Ishikawa (cell line): ENCODE measurements around the gene ZNF813.

ENCODE experiments used
- CEBPB ChIP-seq: IDR thresholded peaks from 2 replicates; pipeline ENCODE4 v1.6.1; 2012
- CREB1 ChIP-seq: IDR thresholded peaks from 2 replicates; pipeline ENCODE4 v1.6.1; 2012; ENCODE audit warnings: low read depth
- FOXM1 ChIP-seq: IDR thresholded peaks from 2 replicates; pipeline ENCODE4 v1.6.1; 2012; ENCODE audit warnings: low read depth, borderline replicate concordance
- MAX ChIP-seq: IDR thresholded peaks from 2 replicates; pipeline ENCODE4 v1.6.1; 2012
- NFIC ChIP-seq: IDR thresholded peaks from 2 replicates; pipeline ENCODE4 v1.6.1; 2012
- RAD21 ChIP-seq: IDR thresholded peaks from 2 replicates; pipeline ENCODE4 v1.6.1; 2012; ENCODE audit warnings: low read depth
- REST ChIP-seq: IDR thresholded peaks from 2 replicates; pipeline ENCODE4 v1.6.1; 2012; ENCODE audit warnings: low read depth, mild to moderate bottlenecking
- TAF1 ChIP-seq: IDR thresholded peaks from 2 replicates; pipeline ENCODE4 v1.6.1; 2012; ENCODE audit warnings: low read depth, mild to moderate bottlenecking
- TCF12 ChIP-seq: IDR thresholded peaks from 2 replicates; pipeline ENCODE4 v1.6.1; 2012; ENCODE audit warnings: low read depth
- YY1 ChIP-seq: IDR thresholded peaks from 2 replicates; pipeline ENCODE4 v1.6.1; 2012; ENCODE audit warnings: low read depth

DNA sequence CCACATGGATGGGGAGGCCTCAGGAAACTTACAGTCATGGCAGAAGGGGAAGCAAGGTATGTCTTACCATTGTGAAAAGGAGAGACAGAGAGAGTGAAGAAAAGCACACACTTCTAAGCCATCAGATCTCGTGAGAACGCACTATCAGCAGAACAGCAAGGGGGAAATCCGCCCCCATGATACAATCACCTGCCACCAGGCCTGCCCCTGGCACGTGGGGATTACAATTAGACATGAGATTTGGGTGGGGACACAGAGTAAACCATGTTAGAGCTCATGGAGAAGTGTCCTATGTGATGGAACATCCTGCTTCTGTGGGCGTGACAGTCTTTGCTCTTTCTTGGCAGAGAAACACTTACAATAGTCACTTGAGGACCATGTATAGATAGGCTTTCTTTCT lies 42.3 kb downstream of the ZNF813 start:
- TF ChIP-seq CEBPB = no peak
- no peak for TF ChIP-seq TAF1
- TF ChIP-seq MAX = no peak
- TF ChIP-seq TCF12 = no peak
- TF ChIP-seq FOXM1 = no peak
- TF ChIP-seq CREB1 = no peak
- no peak for TF ChIP-seq REST
- TF ChIP-seq YY1 = no peak
- TF ChIP-seq NFIC = no peak
- no peak for TF ChIP-seq RAD21
